ENCODE data around the gene SLC18A2.

- TF ChIP-seq CTCF (IDR thresholded peaks at IDR 0.05) (no peak), REST (IDR thresholded peaks at IDR 0.05; ENCODE audit: insufficient read depth in 1 of 2, low read depth in 2 of 2, low read length in 1 of 2) (no peak), POLR2AphosphoS5 (IDR thresholded peaks at IDR 0.05; ENCODE audit: low read depth, low read length) (no peak)
Measured at GRCh38 chr10:117212176-117212575, 28.7 kb upstream of the SLC18A2 start.
